GM18517 (cell line): ENCODE measurements around the gene NDRG4.

ENCODE experiments used
- ATAC-seq: cut with Tn5 transposase; IDR thresholded peaks from one replicate; pipeline ENCODE4 v1.9.1; 2021; ENCODE audit warnings: mild to moderate bottlenecking, moderate library complexity; ENCODE audit not compliant: unreplicated experiment

Gene NDRG4

GRCh38 chr16:58499615-58500351, at the start of gene NDRG4:
Gene NDRG4 (plus strand): TSS chr16:58500143. CDS start chr16:58500249, 106 bp downstream.
- no peak for ATAC-seq

- ATAC-seq: no peak
These were observed 49.4 kb upstream of the NDRG4 start for GRCh38 chr16:58450590-58450989.

GRCh38 chr16:58451265-58451689, 48.7 kb upstream of the NDRG4 start:
- no peak for ATAC-seq

GRCh38 chr16:58451945-58452401, 48.0 kb upstream of the NDRG4 start:
- ATAC-seq: no peak

- ATAC-seq: no peak
These were observed 47.3 kb upstream of the NDRG4 start for GRCh38 chr16:58452640-58453039.

GRCh38 chr16:58454178-58454577, 45.8 kb upstream of the NDRG4 start:
- no peak for ATAC-seq

- ATAC-seq: no peak
These were observed 45.1 kb upstream of the NDRG4 start for GRCh38 chr16:58454856-58455255.

- ATAC-seq: no peak
These were observed 44.2 kb upstream of the NDRG4 start for GRCh38 chr16:58455750-58456149.

GRCh38 chr16:58456193-58456592, 43.8 kb upstream of the NDRG4 start:
- ATAC-seq: no peak

- ATAC-seq: no peak
These were observed 41.2 kb upstream of the NDRG4 start for GRCh38 chr16:58458606-58459343.

GRCh38 chr16:58459344-58460218, 40.4 kb upstream of the NDRG4 start:
- ATAC-seq: no peak

- ATAC-seq: no peak
These were observed 39.7 kb upstream of the NDRG4 start for GRCh38 chr16:58460219-58460610.

GRCh38 chr16:58461056-58461455, 38.9 kb upstream of the NDRG4 start:
- ATAC-seq: no peak

GRCh38 chr16:58461640-58462039, 38.3 kb upstream of the NDRG4 start:
- ATAC-seq: no peak

- ATAC-seq: no peak
These were observed 37.9 kb upstream of the NDRG4 start for GRCh38 chr16:58462089-58462488.

- no peak for ATAC-seq
These were observed 37.4 kb upstream of the NDRG4 start for GRCh38 chr16:58462499-58462996.

GRCh38 chr16:58462997-58463941, 36.7 kb upstream of the NDRG4 start:
- no peak for ATAC-seq

GRCh38 chr16:58464047-58464915, 35.7 kb upstream of the NDRG4 start:
- no peak for ATAC-seq
